Epithelial cell of esophagus (primary cell): ENCODE measurements around the gene ACTR1A.
"Not testable (repeated sequence)": the region's sequence is repeated elsewhere in the genome, so short reads cannot be mapped to it uniquely, and the experiment has no call there.

Experiments
- DNase-seq: peaks from one replicate; pipeline ENCODE4 v3.0.0; 2010; ENCODE audit warnings: low read depth
- H3K4me3 ChIP-seq: 2 replicates; pipeline ENCODE4 v1.5.1; 2011; ENCODE audit warnings: mild to moderate bottlenecking, low read length, control low read depth
- CTCF ChIP-seq: IDR thresholded peaks from 2 replicates; pipeline ENCODE4 v1.5.1; 2011; ENCODE audit warnings: low read depth, mild to moderate bottlenecking, low read length, control low read depth, inconsistent platforms; ENCODE audit not compliant: insufficient read depth; ENCODE audit errors: missing control alignments

The ACTR1A gene

GRCh38 chr10:102542800-102543418 lies 40.4 kb upstream of the ACTR1A start:
- TF ChIP-seq CTCF, result no peak
- DNase-seq, result peak; percentile 40
- no peak overlapping the region for H3K4me3 ChIP-seq

DNA sequence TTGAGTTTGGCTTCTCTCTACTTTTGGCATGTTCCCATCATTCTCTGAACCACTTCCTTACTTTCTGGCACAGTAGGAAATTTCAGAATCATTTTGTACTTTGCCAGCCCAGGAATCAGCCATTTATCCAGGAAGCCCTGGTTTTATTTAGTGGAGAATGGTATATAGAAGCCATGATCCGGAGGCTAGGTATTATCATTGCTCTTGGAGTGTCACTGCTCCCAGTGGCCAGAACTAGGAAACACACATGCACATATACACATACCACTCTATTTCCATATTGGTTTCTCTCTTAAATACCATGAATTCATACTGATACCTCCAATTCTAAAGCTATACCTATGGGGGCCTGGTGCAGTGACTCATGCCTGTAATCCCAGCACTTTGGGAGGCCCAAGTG lies 37.5 kb upstream of the ACTR1A start:
- TF ChIP-seq CTCF, result peak; percentile 44
- H3K4me3 ChIP-seq, result no peak overlapping the region
- peak; percentile 43 for DNase-seq

DNA sequence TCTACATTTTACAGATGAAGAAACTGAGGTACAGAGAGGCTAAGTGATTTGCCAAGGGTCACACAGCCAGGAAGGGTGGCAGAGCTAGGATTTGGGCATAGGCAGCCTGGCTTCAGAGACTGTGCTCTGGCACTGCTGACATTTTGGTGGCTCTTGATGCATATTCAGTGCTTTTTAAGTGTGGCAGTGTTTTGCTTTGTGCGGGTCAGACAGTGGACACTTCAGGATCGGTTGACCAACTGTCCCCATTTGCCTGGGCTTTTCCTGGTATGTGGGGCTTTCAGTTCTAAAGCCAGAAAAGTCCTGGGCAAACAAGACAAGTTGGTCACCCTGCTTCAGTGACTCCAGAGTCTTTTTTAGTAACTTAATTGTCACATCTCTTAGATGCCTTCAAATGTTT lies 36.3 kb upstream of the ACTR1A start:
- DNase-seq, result no peak
- TF ChIP-seq CTCF, result no peak
- no peak overlapping the region for H3K4me3 ChIP-seq

DNA sequence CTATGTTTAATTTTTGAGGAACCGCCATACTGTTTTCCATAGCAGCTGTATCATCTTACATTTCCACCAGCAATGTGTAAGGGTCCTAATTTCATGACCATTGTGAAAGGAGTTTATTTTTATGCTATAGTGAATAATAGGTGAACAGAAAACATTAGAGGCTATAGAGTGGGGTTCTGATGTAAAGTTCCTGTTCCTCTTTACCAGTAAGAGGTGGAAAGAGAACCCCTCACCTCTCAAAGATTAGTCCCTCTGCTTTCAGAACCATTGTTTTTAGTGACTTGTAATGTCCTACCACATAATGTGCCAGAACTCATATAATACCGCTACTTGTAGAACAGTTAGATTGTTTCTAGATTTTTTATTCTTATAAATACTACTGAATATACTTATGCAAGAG lies 35.4 kb upstream of the ACTR1A start:
- no peak for DNase-seq
- no peak overlapping the region for H3K4me3 ChIP-seq
- no peak for TF ChIP-seq CTCF

DNA sequence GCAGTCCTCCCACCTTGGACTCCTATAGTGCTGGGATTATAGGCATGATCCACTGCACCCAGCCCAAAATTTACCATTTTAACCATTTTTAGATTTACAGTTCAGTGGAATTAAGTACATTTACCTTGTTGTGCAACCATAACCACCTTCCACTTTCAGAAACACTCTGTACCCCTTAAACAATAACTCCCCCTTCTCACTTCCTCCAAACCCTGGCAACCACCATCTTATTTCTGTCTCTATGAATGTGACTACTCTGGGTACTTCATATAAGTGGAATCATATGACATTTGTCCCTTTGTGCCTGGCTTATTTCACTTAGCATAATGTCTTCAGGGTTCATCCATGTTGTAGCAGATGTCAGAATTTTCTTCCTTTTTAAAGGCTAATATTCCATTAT lies 34.9 kb upstream of the ACTR1A start:
- DNase-seq, result no peak
- no peak overlapping the region for H3K4me3 ChIP-seq
- no peak for TF ChIP-seq CTCF

DNA sequence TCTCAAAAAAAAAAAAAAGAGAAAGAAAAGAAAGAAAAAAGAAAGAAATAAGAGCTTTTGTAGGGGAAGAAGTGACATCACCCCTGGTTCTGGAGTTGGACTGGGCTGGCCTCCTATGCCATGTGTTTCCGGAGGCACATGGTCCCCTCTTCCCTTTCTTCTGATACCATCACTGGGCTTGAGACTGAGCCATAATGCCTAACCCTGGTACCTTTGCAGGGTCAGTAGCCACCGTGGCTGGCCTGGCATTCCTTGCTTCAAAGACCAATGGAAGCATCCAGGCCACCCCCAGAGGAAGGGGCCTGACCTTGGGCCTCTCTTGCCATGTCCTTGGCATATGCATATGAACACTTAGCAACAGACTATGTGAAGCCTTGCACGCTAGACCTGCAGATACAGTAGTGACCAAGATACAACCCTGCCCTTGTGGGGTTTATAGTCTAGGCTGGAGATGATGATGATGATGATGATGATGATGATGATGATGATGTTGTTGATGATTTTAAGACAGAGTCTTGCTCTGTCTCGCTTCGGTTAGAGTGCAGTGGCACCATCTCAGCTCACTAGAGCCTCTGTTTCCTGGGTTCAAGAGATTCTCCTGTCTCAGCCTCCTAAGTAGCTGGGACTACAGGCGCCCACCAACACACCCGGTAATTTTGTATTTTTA lies 33.1 kb upstream of the ACTR1A start:
- H3K4me3 ChIP-seq, result no peak overlapping the region
- DNase-seq, result no peak
- TF ChIP-seq CTCF, result no peak

GRCh38 chr10:102534966-102535365 lies 32.5 kb upstream of the ACTR1A start:
- not testable (repeated sequence) for DNase-seq, H3K4me3 ChIP-seq
